IPS-18a (cell line): ENCODE results near the gene SIRPB2.

Experiments used
- H3K27ac ChIP-seq: one replicate; pipeline ENCODE4 v1.5.1; 2013; ENCODE audit warnings: low read length
- H3K27me3 ChIP-seq: one replicate; pipeline ENCODE4 v1.6.1; 2013; ENCODE audit warnings: mild to moderate bottlenecking, low read length; ENCODE audit not compliant: control insufficient read depth, insufficient read depth
- H3K36me3 ChIP-seq: one replicate; pipeline ENCODE4 v1.6.1; 2013; ENCODE audit warnings: low read depth, low read length; ENCODE audit not compliant: control insufficient read depth
- H3K4me1 ChIP-seq: one replicate; pipeline ENCODE4 v1.6.1; 2013; ENCODE audit warnings: low read depth, low read length; ENCODE audit not compliant: control insufficient read depth
- H3K4me3 ChIP-seq: one replicate; pipeline ENCODE4 v1.5.1; 2013; ENCODE audit warnings: low read length
- H3K9ac ChIP-seq: one replicate; pipeline ENCODE4 v1.6.1; 2013; ENCODE audit warnings: mild to moderate bottlenecking, low read length, moderate library complexity
- H3K9me3 ChIP-seq: one replicate; pipeline ENCODE4 v1.6.1; 2013; ENCODE audit warnings: low read depth, low read length; ENCODE audit not compliant: control insufficient read depth

SIRPB2 gene

DNA sequence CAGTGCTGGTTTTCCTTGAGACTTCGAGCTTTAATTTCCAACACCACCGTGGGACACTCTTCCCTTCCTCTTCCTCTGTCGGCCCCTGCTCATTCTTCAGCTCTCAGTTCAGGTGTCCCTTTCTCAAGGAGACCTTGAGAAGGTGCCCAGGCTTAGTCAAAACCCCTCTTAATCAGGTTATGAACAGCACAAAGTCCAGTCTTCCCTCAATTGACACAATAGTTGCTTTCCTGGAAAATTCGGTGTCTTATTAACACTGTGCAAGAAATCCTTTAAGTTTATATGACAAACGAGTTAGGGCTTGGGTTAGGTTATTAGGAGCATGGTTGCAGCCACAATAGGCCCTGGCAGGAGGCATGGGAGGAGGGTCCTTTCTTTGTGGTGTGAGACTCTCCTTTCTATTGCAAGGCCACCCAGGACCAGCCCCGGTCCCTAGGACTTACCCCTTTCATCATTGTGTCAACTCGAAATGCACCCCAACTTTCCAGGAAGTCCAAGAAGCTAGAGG lies 23.0 kb downstream of the SIRPB2 start:
- Histone ChIP-seq H3K27ac (no peak overlapping the region), H3K9me3 (no peaks in the 10 kb centered on the region), H3K4me1 (peaks cover 4% of the 10 kb centered on the region), H3K36me3 (peaks cover 13% of the 10 kb centered on the region), H3K4me3 (no peak overlapping the region), H3K9ac (no peak overlapping the region), H3K27me3 (no peaks in the 10 kb centered on the region)

GRCh38 chr20:1467355-1468116 lies 23.7 kb downstream of the SIRPB2 start:
- Histone ChIP-seq H3K27me3 (no peaks in the 10 kb centered on the region), H3K9me3 (no peaks in the 10 kb centered on the region), H3K9ac (no peak overlapping the region), H3K4me1 (peaks cover 4% of the 10 kb centered on the region), H3K4me3 (peak overlapping the region; percentile 2), H3K27ac (no peak overlapping the region), H3K36me3 (peaks cover 17% of the 10 kb centered on the region)

DNA sequence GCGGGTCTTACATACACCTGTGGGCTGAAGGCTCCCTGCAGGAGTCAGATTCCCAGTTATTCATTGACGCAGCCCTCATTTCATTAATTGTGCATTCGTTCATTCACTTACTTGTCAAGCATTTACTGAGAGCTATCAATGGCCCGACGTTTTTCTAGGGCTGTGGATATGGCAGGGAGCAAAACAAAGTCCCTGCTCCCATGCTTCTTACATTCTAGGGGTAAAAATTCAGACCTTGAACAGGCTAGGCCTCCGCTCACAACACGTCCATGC lies 24.2 kb downstream of the SIRPB2 start:
- Histone ChIP-seq H3K9ac (no peak overlapping the region), H3K27ac (no peak overlapping the region), H3K4me1 (peaks cover 4% of the 10 kb centered on the region), H3K36me3 (peaks cover 17% of the 10 kb centered on the region), H3K9me3 (no peaks in the 10 kb centered on the region), H3K4me3 (peak overlapping the region; percentile 2), H3K27me3 (no peaks in the 10 kb centered on the region)

DNA sequence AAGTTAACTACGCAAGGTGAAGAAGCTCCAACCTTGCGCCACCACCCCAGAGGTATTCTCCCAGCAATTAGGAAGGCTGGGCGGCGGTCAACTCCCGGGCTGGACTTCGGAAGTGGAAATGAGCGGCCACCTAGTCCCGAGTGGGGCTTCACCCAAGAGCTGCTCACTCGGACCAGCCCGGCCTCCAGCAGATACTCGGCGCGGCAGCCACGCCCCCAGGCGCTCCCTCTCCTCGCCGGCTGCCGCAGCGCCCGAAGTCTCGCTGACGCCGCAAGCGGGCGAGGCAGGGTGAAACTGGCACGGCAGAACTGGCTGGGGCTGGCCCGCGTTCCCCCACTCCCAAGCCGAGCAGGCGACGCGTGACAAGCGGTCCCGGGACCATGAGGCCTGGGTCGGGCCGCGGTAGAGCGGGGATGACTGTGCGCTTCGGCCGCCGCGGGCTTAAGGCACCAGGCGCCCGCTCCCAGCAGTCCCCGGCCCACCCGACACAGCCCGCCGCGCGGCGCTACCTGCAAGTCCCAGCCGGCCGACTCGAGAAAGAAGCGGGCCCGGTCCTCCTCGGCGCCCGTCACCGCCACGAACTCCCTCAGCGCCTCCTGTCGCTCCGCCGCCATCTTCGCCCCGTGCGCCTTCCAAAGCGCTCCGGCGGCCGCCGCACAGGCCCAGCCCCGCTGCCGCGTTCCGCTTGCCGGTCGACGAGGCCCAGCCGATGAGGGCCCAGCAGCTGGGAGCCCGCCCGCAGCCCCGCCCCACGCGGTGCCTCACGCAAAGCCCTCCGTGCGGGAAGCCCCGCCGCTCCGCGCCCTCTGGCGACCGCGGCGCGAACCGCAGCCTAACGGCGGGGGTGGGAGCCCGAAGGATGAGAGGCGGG lies 24.8 kb downstream of the SIRPB2 start, which contains the start of gene NSFL1C:
NSFL1C (minus strand) TSS at position 639 of the 871 bp plus-strand sequence; CDS start at position 614, 25 bp downstream.
- H3K27me3 ChIP-seq: no peaks in the 10 kb centered on the region
- H3K4me3 ChIP-seq: peak within 1 kb of the TSS; percentile 90
- peaks cover 20% of the 10 kb centered on the region for H3K36me3 ChIP-seq
- H3K4me1 ChIP-seq: peaks cover 4% of the 10 kb centered on the region
- H3K9ac ChIP-seq: peak within 1 kb of the TSS; percentile 78
- no peak within 1 kb of the TSS for H3K27ac ChIP-seq
- H3K9me3 ChIP-seq: no peaks in the 10 kb centered on the region

GRCh38 chr20:1465470-1466210 lies 25.6 kb downstream of the SIRPB2 start:
- Histone ChIP-seq H3K9ac (peak overlapping the region; percentile 78), H3K4me1 (peaks cover 4% of the 10 kb centered on the region), H3K9me3 (no peaks in the 10 kb centered on the region), H3K27ac (no peak overlapping the region), H3K4me3 (peak overlapping the region; percentile 90), H3K36me3 (peaks cover 27% of the 10 kb centered on the region), H3K27me3 (no peaks in the 10 kb centered on the region)

DNA sequence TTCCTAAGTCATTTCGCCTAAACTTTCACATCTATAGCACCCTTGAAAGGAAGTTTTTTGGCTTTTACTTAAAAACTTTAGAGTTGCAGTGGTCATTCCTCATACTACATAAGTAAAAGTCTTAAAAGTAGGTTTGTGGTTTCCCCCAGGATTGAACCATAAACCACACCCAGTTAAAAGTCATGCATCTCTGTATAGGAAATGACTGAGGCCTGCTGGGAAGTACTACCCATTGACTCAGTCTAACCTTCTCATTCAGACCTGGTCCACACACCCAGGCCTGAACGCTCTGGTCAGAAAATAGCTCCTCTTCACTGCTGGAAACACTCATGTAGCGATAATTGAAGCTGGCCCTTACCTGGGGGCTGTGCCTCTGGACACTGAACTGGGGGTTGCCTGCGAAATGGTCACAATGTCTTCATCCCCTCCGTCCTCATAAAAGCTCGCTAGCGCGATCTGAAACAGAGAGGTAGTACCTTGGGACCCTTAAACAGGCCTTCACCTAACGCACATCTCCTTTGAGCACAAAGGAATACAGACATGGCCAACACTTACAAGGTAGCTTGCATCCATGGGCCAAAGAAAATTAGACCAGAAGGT lies 27.1 kb downstream of the SIRPB2 start:
- peaks cover 4% of the 10 kb centered on the region for H3K4me1 ChIP-seq
- H3K27me3 ChIP-seq: no peaks in the 10 kb centered on the region
- H3K27ac ChIP-seq: no peak overlapping the region
- H3K4me3 ChIP-seq: no peak overlapping the region
- peaks cover 42% of the 10 kb centered on the region for H3K36me3 ChIP-seq
- no peak overlapping the region for H3K9ac ChIP-seq
- no peaks in the 10 kb centered on the region for H3K9me3 ChIP-seq

DNA sequence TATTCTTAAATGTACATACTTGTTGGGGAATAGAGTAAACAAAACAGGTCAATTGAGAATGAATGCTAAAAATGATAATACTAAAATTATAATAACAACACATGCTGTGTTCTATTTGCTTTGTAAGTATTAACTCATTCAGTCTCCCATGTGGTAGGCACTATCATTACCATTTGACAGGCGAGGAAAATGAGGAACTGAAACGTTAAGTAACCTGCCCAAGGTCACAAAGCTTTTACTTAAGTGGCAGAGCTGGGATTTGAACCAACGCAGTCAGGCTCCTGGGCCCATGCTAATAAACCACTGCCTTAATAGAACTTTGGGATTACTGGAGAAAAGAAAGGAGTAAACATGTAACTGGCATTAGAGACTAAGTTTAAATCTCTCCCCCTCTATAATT lies 28.4 kb downstream of the SIRPB2 start:
- Histone ChIP-seq H3K27me3 (no peaks in the 10 kb centered on the region), H3K36me3 (peaks cover 47% of the 10 kb centered on the region), H3K9ac (no peak overlapping the region), H3K9me3 (no peaks in the 10 kb centered on the region), H3K4me1 (peaks cover 4% of the 10 kb centered on the region), H3K4me3 (no peak overlapping the region), H3K27ac (no peak overlapping the region)

GRCh38 chr20:1462001-1462400 lies 29.2 kb downstream of the SIRPB2 start:
- peaks cover 56% of the 10 kb centered on the region for H3K36me3 ChIP-seq
- no peak overlapping the region for H3K9ac ChIP-seq
- H3K4me1 ChIP-seq: peaks cover under 1% of the 10 kb centered on the region
- H3K4me3 ChIP-seq: no peak overlapping the region
- H3K27ac ChIP-seq: no peak overlapping the region
- H3K9me3 ChIP-seq: no peaks in the 10 kb centered on the region
- H3K27me3 ChIP-seq: no peaks in the 10 kb centered on the region

- Histone ChIP-seq H3K9me3 (no peaks in the 10 kb centered on the region), H3K4me1 (no peaks in the 10 kb centered on the region), H3K27ac (no peak overlapping the region), H3K9ac (no peak overlapping the region), H3K36me3 (peaks cover 62% of the 10 kb centered on the region), H3K27me3 (no peaks in the 10 kb centered on the region), H3K4me3 (no peak overlapping the region)
Observed at GRCh38 chr20:1460275-1460674, 30.9 kb downstream of the SIRPB2 start.

- Histone ChIP-seq H3K27me3 (no peaks in the 10 kb centered on the region), H3K4me3 (no peak overlapping the region), H3K9ac (no peak overlapping the region), H3K9me3 (no peaks in the 10 kb centered on the region), H3K27ac (no peak overlapping the region), H3K36me3 (peaks cover 69% of the 10 kb centered on the region), H3K4me1 (no peaks in the 10 kb centered on the region)
Observed at GRCh38 chr20:1457992-1458391, 33.2 kb downstream of the SIRPB2 start.

- H3K27ac ChIP-seq: no peak overlapping the region
- H3K9me3 ChIP-seq: no peaks in the 10 kb centered on the region
- H3K36me3 ChIP-seq: peaks cover 80% of the 10 kb centered on the region
- H3K4me1 ChIP-seq: no peaks in the 10 kb centered on the region
- H3K4me3 ChIP-seq: no peak overlapping the region
- H3K27me3 ChIP-seq: no peaks in the 10 kb centered on the region
- no peak overlapping the region for H3K9ac ChIP-seq
Observed at GRCh38 chr20:1456300-1456699, 34.9 kb downstream of the SIRPB2 start.
